ENCODE measurements around the gene PLEKHA3. TPM values are rescaled to one million over a fixed set of nuclear protein-coding genes. Genes with fewer than 3 reads are reported as not detected.
"Not testable (repeated sequence)": the region's sequence is repeated elsewhere in the genome, so short reads cannot be mapped to it uniquely, and the experiment has no call there.

PLEKHA3 gene
- total RNA-seq, 1 donor from 2014 or later, result 41.4 TPM

DNA sequence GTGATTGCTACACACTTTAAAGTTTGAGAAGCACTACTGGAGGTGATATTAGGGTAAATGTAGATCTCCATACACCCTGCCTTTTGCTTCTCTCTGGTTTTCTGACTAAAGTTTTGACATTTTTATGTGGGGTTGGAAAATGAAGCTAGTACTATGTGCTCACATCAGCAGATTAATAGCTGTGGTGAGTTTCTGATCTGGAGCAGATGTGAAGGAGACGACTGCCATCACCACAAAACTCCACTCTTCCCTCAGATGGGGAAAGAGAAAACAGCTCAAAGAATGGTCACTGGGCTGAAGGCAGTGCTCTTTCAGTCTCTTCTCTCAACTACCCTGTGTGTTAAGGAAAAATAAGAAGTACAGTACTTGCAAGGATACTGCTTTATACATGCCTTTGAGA is 37.2 kb downstream of the PLEKHA3 start:
- Histone ChIP-seq H3K4me3 (no peak overlapping the region), H3K36me3 (peaks cover 20% of the 10 kb centered on the region), H3K27ac (replicated peaks) (no peak overlapping the region), H3K4me1 (no peaks in the 10 kb centered on the region), H3K9me3 (replicated peaks) (no peaks in the 10 kb centered on the region), H3K27me3 (ENCODE audit: low read depth) (no peaks in the 10 kb centered on the region)
- intact Hi-C loops (cut with micrococcal nuclease), result no loop called here
- no peak for DNase-seq
- TF ChIP-seq, protein P1, sequence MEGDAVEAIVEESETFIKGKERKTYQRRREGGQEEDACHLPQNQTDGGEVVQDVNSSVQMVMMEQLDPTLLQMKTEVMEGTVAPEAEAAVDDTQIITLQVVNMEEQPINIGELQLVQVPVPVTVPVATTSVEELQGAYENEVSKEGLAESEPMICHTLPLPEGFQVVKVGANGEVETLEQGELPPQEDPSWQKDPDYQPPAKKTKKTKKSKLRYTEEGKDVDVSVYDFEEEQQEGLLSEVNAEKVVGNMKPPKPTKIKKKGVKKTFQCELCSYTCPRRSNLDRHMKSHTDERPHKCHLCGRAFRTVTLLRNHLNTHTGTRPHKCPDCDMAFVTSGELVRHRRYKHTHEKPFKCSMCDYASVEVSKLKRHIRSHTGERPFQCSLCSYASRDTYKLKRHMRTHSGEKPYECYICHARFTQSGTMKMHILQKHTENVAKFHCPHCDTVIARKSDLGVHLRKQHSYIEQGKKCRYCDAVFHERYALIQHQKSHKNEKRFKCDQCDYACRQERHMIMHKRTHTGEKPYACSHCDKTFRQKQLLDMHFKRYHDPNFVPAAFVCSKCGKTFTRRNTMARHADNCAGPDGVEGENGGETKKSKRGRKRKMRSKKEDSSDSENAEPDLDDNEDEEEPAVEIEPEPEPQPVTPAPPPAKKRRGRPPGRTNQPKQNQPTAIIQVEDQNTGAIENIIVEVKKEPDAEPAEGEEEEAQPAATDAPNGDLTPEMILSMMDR (IDR thresholded peaks at IDR 0.05; ENCODE audit: borderline replicate concordance), result no peak

DNA sequence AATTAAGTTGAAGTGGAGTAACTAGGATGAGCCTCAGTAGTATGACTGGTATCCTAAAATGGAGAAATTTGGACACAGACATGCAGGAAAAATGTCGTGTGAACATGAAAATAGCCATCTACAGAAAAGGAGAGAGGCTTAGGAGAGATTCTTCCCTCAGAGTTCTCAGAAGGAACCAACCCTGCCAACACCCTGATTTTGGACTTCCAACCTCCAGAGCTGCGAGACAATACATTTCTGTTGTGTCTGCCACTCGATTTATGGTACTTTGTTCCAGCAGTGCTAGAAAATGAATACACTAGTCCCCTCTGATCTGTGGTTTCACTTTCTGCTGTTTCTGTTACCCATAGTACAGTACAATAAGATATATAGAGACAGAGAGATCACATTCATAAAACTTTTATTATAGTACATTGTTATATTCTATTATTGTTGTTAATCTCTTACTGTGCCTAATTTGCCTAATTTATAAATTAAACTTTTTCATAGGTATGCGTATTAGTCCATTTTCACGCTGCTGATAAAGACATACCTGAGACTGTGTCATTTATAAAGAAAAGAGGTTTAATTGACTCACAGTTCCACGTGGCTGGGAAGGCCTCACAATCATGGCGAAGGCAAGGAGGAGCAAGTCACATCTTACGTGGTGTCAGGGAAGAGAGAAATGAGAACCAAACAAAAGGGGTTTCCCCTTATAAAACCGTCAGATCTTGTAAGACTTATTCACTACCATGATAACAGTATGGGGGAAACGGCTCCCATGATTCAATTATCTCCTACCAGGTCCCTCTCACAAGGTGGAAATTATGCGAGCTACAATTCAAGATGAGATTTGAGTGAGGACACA is 41.3 kb downstream of the PLEKHA3 start:
- Histone ChIP-seq H3K27me3 (ENCODE audit: low read depth) (no peaks in the 10 kb centered on the region), H3K4me3 (no peak overlapping the region), H3K4me1 (peaks cover 15% of the 10 kb centered on the region), H3K27ac (replicated peaks) (no peak overlapping the region), H3K36me3 (peaks cover 18% of the 10 kb centered on the region), H3K9me3 (replicated peaks) (no peaks in the 10 kb centered on the region)
- DNase-seq, result no peak
- TF ChIP-seq, protein P1 (IDR thresholded peaks at IDR 0.05; ENCODE audit: borderline replicate concordance), result no peak
- intact Hi-C loops (cut with micrococcal nuclease), result no loop called here

DNA sequence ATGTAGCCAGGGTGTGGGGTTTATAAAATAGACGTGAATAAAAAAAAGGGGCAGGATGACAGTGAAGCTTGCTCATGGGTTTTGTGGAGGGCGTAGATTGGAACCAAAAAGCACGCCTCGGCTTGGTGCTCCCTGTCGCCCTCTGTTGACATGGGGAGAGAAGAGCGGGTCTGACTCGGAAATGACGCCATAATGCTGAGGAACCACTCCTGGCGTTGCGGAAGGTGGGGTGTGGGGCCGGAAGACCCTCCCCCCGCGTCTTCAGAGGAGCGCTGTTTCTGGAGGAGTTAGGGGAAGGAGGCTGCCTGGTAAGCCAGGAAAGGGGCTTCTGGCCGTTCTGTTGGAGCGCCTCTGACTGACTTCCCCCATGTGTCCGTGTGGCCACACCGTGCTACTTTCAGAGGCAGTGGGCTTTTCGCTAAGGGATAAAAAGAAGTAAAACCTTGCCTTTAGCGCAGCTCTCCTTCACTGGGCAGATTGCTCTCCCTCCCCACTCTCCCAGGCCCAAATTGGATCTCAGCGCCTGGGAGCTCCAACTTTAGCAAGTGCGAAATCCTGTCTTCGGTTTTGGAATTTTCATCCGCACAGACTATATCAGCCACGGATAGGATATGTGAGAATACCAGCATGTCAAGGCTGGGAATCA is 42.8 kb downstream of the PLEKHA3 start:
- TF ChIP-seq, protein P1 (IDR thresholded peaks at IDR 0.05; ENCODE audit: borderline replicate concordance), result peak; percentile 76
- H3K27ac ChIP-seq (replicated peaks), result peak overlapping the region; percentile 77
- peaks cover 32% of the 10 kb centered on the region for H3K36me3 ChIP-seq
- no peaks in the 10 kb centered on the region for H3K27me3 ChIP-seq (ENCODE audit: low read depth)
- H3K9me3 ChIP-seq (replicated peaks), result no peaks in the 10 kb centered on the region
- H3K4me1 ChIP-seq, result peaks cover 15% of the 10 kb centered on the region
- H3K4me3 ChIP-seq, result peak overlapping the region; percentile 73
- DNase-seq, result peak; percentile 85
- intact Hi-C loops (cut with micrococcal nuclease), result no loop called here

- H3K27ac ChIP-seq (replicated peaks), result peak overlapping the region; percentile 77
- H3K4me1 ChIP-seq, result peaks cover 15% of the 10 kb centered on the region
- H3K9me3 ChIP-seq (replicated peaks), result no peaks in the 10 kb centered on the region
- H3K36me3 ChIP-seq, result peaks cover 32% of the 10 kb centered on the region
- no peak for DNase-seq
- H3K4me3 ChIP-seq, result peak overlapping the region; percentile 73
- intact Hi-C loops (cut with micrococcal nuclease), result no loop called here
- H3K27me3 ChIP-seq (ENCODE audit: low read depth), result no peaks in the 10 kb centered on the region
- TF ChIP-seq, protein P1 (IDR thresholded peaks at IDR 0.05; ENCODE audit: borderline replicate concordance), result no peak
Observed at GRCh38 chr2:178523596-178524134, 43.4 kb downstream of the PLEKHA3 start.

DNA sequence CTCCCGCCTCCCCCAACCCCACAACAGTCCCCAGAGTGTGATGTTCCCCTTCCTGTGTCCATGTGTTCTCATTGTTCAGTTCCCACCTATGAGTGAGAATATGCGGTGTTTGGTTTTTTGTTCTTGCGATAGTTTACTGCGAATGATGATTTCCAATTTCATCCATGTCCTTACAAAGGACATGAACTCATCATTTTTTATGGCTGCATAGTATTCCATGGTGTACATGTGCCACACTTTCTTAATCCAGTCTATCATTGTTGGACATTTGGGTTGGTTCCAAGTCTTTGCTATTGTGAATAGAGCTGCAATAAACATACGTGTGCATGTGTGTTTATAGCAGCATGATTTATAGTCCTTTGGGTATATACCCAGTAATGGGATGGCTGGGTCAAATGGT is 44.8 kb downstream of the PLEKHA3 start:
- H3K9me3 ChIP-seq (replicated peaks); H3K27ac ChIP-seq (replicated peaks); H3K4me3 ChIP-seq; H3K27me3 ChIP-seq (ENCODE audit: low read depth); intact Hi-C loops (cut with micrococcal nuclease); DNase-seq: not testable (repeated sequence)
- Histone ChIP-seq H3K4me1 (peaks cover 20% of the 10 kb centered on the region), H3K36me3 (peaks cover 44% of the 10 kb centered on the region)

DNA sequence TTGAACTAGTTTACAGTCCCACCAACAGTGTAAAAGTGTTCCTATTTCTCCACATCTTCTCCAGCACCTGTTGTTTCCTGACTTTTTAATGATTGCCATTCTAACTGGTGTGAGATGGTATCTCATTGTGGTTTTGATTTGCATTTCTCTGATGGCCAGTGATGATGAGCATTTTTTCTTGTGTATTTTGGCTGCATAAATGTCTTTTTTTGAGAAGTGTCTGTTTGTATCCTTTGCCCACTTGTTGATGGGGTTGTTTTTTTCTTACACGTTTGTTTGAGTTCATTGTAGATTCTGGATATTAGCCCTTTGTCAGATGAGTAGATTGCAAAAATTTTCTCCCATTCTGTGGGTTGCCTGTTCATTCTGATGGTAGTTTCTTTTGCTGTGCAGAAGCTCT is 45.2 kb downstream of the PLEKHA3 start:
- H3K27me3 ChIP-seq (ENCODE audit: low read depth); H3K27ac ChIP-seq (replicated peaks); H3K4me3 ChIP-seq; H3K9me3 ChIP-seq (replicated peaks); DNase-seq; intact Hi-C loops (cut with micrococcal nuclease): not testable (repeated sequence)
- Histone ChIP-seq H3K36me3 (peaks cover 49% of the 10 kb centered on the region), H3K4me1 (peaks cover 25% of the 10 kb centered on the region)

Data from left ventricle myocardium inferior (tissue), 1 donor.